Activated naive CD4-positive, alpha-beta T cell treated with anti-CD3 and anti-CD28 coated beads, Interleukin-2, amount 10 ng/mL, durations not matched to agents 7 days and 5 days (primary cell): ENCODE measurements around the gene CACNG4.

Source experiments
- CTCF ChIA-PET: fragments of 350-600 bp; sonication (Branson Sonifier 250); formaldehyde crosslinking; loops from one replicate; lab custom pipeline; 2021; ENCODE audit warnings: antibody characterized with exemption; lab: Charles Lee
- DNase-seq: peaks from one replicate; pipeline ENCODE4 v3.0.0-alpha.2; 2020
- H3K27ac Mint-ChIP-seq: one replicate; pipeline ENCODE4 v1.8.0; 2021; ENCODE audit warnings: mild to moderate bottlenecking, moderate library complexity, mixed read lengths
- H3K27me3 Mint-ChIP-seq: one replicate; pipeline ENCODE4 v1.8.0; 2021; ENCODE audit warnings: mild to moderate bottlenecking, mixed read lengths
- H3K36me3 Mint-ChIP-seq: one replicate; pipeline ENCODE4 v1.8.0; 2021; ENCODE audit warnings: mixed read lengths
- H3K4me1 Mint-ChIP-seq: one replicate; pipeline ENCODE4 v1.8.0; 2021; ENCODE audit warnings: mixed read lengths
- H3K4me3 Mint-ChIP-seq: one replicate; pipeline ENCODE4 v1.8.0; 2021; ENCODE audit warnings: mild to moderate bottlenecking, moderate library complexity, mixed read lengths
- H3K9me3 Mint-ChIP-seq: one replicate; pipeline ENCODE4 v1.8.0; 2021; ENCODE audit warnings: mixed read lengths

CACNG4 gene

DNA sequence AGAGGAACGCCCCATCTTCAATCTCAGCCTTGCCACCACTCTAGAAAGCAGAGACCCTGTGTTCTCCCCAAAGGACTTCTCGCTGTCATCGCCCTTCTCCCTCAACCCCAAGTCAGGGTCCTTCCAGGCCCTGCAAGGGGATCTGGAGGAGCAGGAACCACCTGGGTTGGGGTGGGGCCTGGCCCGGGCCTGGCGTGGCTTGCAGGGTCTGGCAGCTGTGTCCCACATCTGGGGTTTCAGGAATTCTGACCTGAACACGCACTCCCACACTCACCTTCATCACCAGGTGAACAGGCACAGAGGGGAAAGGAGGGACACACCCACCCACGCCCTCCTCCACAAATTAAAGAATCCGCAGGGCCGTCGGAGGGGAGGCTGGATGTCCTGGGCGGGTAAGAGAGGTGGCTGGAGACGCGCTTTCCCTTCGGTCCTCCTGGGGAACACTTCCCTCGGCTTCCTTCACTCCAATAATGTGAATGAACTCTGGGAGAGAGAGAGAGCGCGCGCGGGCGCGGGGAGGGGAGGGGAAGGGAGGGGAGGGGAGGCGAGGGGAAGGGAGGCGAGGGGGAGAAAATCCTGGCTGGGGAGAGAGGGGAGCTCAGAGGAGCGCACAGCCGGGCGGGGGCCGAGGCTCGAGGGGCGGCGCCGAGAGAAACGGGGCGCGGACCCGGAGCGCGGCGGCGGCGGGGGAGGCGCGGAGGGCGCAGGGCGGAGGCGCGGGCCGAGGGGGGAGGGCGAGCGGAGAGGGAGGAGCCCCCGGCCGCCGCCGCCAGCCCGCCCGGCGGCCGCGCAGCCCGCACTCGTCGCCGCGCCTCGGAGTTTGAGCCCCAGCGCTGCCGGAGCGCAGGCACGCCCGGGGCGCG lies at the start of gene CACNG4:
Gene CACNG4 (plus strand): TSS at position 799 of the 863 bp plus-strand sequence. CDS start 205 bp downstream, outside the sequence.
- peaks cover 97% of the 10 kb centered on the region for H3K27me3 Mint-ChIP-seq
- H3K4me3 Mint-ChIP-seq = peak within 1 kb of the TSS; percentile 60
- no peak within 1 kb of the TSS for H3K27ac Mint-ChIP-seq
- H3K4me1 Mint-ChIP-seq = peaks cover 16% of the 10 kb centered on the region
- no peak for DNase-seq
- H3K9me3 Mint-ChIP-seq = no peaks in the 10 kb centered on the region
- CTCF ChIA-PET = no interaction called here
- H3K36me3 Mint-ChIP-seq = no peaks in the 10 kb centered on the region

DNA sequence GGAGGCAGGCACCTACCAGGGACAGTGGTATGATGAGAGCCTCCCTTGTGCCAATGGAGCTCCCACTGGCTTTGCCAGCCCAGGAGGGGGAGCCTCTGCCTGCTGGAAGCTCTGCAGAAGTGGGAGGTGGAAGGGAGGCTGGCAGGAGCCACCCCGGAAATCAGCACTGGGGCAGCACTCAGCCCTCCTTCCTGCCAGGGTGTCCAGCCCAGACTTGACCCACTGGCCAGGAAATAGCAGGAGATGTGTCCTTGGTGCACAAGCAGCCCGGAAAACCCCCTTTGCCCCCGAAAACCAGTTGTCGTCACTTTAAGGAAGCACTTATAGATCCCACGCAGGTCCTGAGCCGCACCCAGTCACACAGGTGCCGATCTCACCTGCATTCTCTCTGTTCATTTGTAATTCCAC lies 49.3 kb upstream of the CACNG4 start:
- Mint-ChIP-seq H3K36me3 (no peaks in the 10 kb centered on the region), H3K27me3 (peaks cover 31% of the 10 kb centered on the region), H3K27ac (no peak overlapping the region), H3K4me1 (no peaks in the 10 kb centered on the region), H3K4me3 (no peak overlapping the region), H3K9me3 (no peaks in the 10 kb centered on the region)
- no peak for DNase-seq
- CTCF ChIA-PET = no interaction called here

DNA sequence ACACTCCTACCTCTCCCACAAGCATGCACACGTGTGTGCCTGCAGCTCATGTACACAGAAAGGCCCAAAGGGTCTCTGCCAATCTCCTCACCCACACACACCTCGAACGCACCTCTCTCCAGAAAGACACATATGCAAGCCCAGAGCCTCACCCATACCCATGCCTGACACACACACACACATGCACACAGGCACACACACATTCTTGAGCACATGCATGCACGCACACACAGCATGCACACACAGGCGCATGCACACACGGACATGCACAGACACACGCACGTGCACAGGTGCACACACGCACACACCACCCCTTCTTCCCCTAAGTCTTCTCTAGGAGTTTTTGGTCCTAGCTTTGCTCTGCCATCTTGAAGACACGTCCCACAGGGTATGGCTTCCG lies 48.7 kb upstream of the CACNG4 start:
- DNase-seq = no peak
- no peak overlapping the region for H3K4me3 Mint-ChIP-seq
- CTCF ChIA-PET = no interaction called here
- no peaks in the 10 kb centered on the region for H3K36me3 Mint-ChIP-seq
- H3K27me3 Mint-ChIP-seq = peaks cover 32% of the 10 kb centered on the region
- H3K4me1 Mint-ChIP-seq = no peaks in the 10 kb centered on the region
- no peaks in the 10 kb centered on the region for H3K9me3 Mint-ChIP-seq
- H3K27ac Mint-ChIP-seq = no peak overlapping the region

DNA sequence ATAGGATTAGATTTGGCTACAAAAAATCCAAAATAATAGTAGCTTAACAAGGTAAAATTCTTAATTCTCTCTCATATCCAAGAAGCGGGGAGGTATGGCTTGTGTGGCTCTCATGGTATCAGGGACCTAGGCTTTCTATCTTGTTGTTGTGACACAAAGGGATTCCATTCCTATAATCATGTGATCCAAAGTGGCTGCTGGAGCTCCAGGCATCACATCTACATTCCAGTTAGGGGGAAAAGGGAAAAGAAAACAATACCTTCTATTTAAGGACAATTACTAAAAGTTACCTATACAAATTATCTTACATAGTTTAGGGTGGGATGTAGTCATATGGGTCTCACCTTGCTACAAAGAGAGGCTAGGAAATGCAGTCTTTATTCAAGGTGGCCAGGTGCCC lies 47.6 kb upstream of the CACNG4 start:
- Mint-ChIP-seq H3K36me3 (no peaks in the 10 kb centered on the region), H3K27me3 (peaks cover 28% of the 10 kb centered on the region), H3K9me3 (no peaks in the 10 kb centered on the region), H3K4me1 (no peaks in the 10 kb centered on the region), H3K4me3 (no peak overlapping the region), H3K27ac (no peak overlapping the region)
- CTCF ChIA-PET = interaction anchor here (1.1 kb wide), 1 partner anchor 717 kb away, joined by 3 read pairs; no protein-coding TSS in a partner anchor
- DNase-seq = no peak

DNA sequence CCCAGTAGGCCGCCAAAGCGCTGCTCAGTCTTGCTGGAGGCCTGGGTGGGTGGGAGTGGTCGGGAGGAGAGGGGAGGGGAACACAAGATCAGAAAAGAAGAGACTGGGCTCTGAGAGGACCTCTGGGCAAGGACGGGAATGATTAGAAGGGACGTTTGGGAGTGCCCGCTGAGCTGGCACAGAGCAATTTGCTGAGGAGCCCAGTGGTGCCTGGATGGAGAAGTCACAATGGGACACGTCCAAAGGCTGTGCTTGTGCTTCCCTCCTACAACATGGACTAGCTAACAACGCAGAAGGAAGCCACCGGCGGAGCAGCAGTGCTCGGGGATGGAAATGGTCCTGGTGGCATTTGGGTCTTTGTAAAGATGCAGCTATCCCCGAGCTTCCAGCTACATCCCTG lies 45.6 kb upstream of the CACNG4 start:
- peaks cover 30% of the 10 kb centered on the region for H3K27me3 Mint-ChIP-seq
- H3K4me3 Mint-ChIP-seq = no peak overlapping the region
- no peak overlapping the region for H3K27ac Mint-ChIP-seq
- no peaks in the 10 kb centered on the region for H3K4me1 Mint-ChIP-seq
- H3K36me3 Mint-ChIP-seq = no peaks in the 10 kb centered on the region
- H3K9me3 Mint-ChIP-seq = no peaks in the 10 kb centered on the region
- CTCF ChIA-PET = no interaction called here
- no peak for DNase-seq

DNA sequence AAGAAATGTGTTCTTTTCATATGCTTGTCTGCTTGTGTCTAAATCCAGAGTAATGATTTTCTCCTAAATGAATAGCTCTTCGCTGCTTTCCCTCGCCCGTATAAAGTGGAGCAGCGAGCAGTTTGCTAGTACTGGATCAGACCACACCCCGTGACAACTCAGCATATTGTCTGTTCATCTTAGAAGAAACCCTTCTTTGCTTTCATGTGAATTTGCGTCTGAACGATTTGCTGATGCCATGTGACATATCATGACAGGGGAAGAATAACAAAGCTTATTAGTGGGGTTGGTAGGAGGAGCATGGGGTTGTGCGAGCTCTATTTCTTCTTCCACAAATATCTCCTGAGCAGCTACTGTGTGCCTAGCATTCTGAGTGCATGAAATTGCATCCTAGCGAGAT lies 44.1 kb upstream of the CACNG4 start:
- Mint-ChIP-seq H3K36me3 (no peaks in the 10 kb centered on the region), H3K27ac (no peak overlapping the region), H3K4me3 (no peak overlapping the region), H3K27me3 (peaks cover 17% of the 10 kb centered on the region), H3K4me1 (no peaks in the 10 kb centered on the region), H3K9me3 (no peaks in the 10 kb centered on the region)
- no peak for DNase-seq
- CTCF ChIA-PET = no interaction called here

DNA sequence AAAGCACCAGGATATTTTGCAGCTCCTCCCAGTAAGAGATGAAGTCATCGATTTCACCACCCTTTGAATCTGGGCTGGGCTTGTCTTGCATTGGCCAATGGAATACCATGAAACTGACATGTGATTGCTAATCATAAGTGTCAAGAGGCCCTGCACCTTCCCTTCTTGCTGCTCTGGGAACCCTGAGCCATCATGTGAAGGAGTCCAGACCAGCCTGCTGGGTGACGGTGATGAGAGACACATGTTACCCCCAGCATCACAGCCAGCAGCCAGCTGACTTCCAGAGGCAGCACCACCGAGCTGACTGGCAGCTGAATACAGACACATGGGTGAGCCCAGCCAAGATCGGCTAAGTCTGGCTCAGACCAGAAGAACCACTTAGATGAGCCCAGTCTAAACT lies 43.6 kb upstream of the CACNG4 start:
- Mint-ChIP-seq H3K4me3 (no peak overlapping the region), H3K9me3 (no peaks in the 10 kb centered on the region), H3K4me1 (no peaks in the 10 kb centered on the region), H3K36me3 (no peaks in the 10 kb centered on the region), H3K27ac (no peak overlapping the region), H3K27me3 (peaks cover 21% of the 10 kb centered on the region)
- DNase-seq = no peak
- CTCF ChIA-PET = no interaction called here

DNA sequence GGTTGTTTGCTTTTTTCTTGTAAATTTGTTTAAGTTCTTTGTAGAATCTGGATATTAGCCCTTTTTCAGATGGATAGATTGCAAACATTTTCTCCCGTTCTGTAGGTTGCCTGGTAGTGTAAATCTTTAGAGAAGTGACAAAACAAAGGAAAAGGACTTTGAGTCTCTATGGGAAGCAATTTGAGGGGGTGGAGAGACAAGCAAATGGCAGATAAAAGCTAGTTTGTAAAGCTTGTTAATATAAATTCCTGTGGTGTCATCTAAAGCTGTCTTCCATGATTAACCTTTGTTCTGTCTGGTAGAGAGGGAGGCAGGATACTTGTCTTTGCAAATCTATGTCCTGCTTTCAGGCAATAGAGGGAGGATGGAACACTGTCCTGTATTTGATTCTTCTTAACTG lies 40.6 kb upstream of the CACNG4 start:
- no peaks in the 10 kb centered on the region for H3K36me3 Mint-ChIP-seq
- H3K27ac Mint-ChIP-seq = no peak overlapping the region
- H3K27me3 Mint-ChIP-seq = peaks cover 26% of the 10 kb centered on the region
- CTCF ChIA-PET = no interaction called here
- H3K9me3 Mint-ChIP-seq = no peaks in the 10 kb centered on the region
- H3K4me1 Mint-ChIP-seq = no peaks in the 10 kb centered on the region
- no peak overlapping the region for H3K4me3 Mint-ChIP-seq
- no peak for DNase-seq

DNA sequence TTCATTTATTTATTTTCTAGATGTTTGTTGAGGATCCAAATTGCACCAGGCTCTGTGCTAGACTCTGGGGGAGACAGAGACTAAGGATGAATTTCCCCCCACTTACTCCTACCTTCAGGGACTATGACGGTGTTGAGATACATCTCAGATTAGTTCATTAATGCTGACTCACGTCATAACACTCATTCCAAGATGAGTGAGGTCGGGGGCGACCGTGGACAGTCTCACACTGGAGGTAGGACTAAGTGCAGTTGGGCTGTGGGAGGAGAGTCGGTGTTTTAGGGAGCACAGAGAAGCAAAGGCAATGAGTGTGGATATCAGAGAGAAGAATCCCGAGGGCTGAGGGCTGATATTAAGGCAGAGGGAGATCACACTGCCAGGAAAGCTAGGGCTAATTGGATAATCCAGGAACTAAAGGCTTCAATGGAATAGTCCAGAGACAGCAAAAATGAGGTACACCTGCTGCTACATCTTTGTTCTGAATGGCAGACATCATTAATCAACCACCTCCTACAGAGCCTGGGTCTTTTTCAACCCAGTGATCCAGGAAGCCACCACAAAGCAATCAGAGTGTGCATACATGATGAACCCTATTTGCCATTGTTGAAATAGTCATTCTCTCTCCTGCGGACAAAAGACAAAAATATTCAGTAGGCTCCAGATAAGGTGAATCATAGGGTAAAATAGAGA lies 38.6 kb upstream of the CACNG4 start:
- Mint-ChIP-seq H3K4me3 (no peak overlapping the region), H3K4me1 (no peaks in the 10 kb centered on the region), H3K27ac (no peak overlapping the region), H3K27me3 (peaks cover 29% of the 10 kb centered on the region), H3K9me3 (no peaks in the 10 kb centered on the region), H3K36me3 (no peaks in the 10 kb centered on the region)
- CTCF ChIA-PET = no interaction called here
- DNase-seq = no peak

DNA sequence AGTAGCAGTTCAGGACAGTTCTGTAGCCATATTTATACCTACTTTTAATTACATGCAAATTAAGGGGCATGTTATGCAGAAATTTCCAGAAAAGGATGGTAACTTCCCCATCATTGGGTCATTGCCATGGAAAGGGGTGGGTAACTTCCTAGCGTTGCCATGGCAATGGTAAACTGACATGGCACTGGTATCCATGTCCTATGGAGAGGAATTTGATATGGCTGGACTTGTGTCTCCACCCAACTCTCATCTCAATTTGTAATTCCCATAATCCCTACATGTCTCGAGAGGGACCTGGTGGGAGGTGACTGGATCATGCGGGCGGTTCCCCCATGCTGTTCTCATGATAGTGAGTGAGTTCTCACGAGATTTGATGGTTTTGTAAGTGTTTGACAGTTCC lies 35.6 kb upstream of the CACNG4 start:
- CTCF ChIA-PET = no interaction called here
- no peak overlapping the region for H3K27ac Mint-ChIP-seq
- no peak for DNase-seq
- no peak overlapping the region for H3K4me3 Mint-ChIP-seq
- H3K4me1 Mint-ChIP-seq = no peaks in the 10 kb centered on the region
- peaks cover 36% of the 10 kb centered on the region for H3K27me3 Mint-ChIP-seq
- no peaks in the 10 kb centered on the region for H3K9me3 Mint-ChIP-seq
- H3K36me3 Mint-ChIP-seq = no peaks in the 10 kb centered on the region

DNA sequence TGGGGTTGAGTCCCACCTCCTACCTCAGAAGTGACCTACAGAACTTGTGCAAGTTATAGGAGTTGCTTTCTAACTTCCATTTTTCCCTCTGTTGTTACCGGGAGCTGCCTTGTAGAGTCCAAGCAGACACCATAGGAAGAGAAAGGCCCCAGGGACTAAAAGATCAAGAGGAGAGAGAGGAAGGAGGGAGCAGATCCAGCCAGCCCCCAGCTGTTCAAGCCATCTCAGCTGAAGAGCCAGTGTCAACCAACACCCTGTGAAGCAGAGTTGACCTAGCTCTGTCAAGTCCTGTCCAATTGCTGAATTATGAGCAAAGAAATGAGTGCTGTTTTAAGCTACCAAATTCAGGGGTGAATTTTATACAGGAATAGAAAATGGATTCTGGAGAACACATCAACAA lies 34.9 kb upstream of the CACNG4 start:
- peaks cover 36% of the 10 kb centered on the region for H3K27me3 Mint-ChIP-seq
- H3K9me3 Mint-ChIP-seq = no peaks in the 10 kb centered on the region
- no peak overlapping the region for H3K27ac Mint-ChIP-seq
- CTCF ChIA-PET = no interaction called here
- DNase-seq = no peak
- H3K36me3 Mint-ChIP-seq = no peaks in the 10 kb centered on the region
- H3K4me3 Mint-ChIP-seq = no peak overlapping the region
- H3K4me1 Mint-ChIP-seq = no peaks in the 10 kb centered on the region

DNA sequence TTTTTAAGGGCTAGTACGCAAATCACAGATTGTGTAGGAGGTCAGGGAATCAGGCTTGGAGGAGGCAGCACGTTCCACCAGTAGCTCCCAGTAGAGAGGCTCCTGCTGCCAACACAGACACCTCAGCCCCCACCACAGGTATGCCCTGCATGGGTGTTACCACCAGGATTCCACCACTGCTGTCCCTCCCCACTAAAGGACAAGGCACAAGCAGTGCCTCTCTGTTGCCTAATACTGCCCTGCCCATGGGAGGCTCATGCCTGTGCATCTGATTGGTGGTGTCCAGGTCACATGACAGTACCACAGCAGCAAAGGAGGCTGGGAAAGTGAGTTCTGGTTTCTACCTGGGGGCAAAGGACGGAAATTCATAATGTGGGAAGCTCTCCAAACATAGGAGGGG lies 33.6 kb upstream of the CACNG4 start:
- no peak overlapping the region for H3K4me3 Mint-ChIP-seq
- no peak overlapping the region for H3K27ac Mint-ChIP-seq
- CTCF ChIA-PET = no interaction called here
- H3K9me3 Mint-ChIP-seq = no peaks in the 10 kb centered on the region
- H3K4me1 Mint-ChIP-seq = no peaks in the 10 kb centered on the region
- H3K36me3 Mint-ChIP-seq = no peaks in the 10 kb centered on the region
- H3K27me3 Mint-ChIP-seq = peaks cover 32% of the 10 kb centered on the region
- DNase-seq = no peak

DNA sequence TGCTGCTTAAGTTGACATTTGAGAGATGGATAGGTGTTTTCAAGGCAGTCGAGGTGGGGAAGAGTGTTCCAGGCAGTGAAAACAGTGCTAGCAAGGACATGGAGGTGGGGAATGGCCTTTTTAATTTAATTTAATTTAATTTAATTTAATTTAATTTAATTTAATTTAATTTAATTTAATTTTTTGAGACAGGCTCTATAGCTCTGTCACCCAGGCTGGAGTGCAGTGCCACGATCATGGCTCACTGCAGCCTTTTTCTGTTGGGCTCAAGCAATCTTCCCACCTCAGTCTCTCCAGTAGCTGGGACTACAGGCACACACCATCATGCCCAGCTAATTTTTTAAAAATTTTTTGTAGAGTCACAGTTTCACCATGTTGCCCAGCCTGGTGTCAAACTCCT lies 32.2 kb upstream of the CACNG4 start:
- Mint-ChIP-seq H3K4me1 (no peaks in the 10 kb centered on the region), H3K4me3 (no peak overlapping the region), H3K9me3 (no peaks in the 10 kb centered on the region), H3K27me3 (peaks cover 31% of the 10 kb centered on the region), H3K27ac (no peak overlapping the region), H3K36me3 (no peaks in the 10 kb centered on the region)
- DNase-seq = no peak
- CTCF ChIA-PET = no interaction called here

DNA sequence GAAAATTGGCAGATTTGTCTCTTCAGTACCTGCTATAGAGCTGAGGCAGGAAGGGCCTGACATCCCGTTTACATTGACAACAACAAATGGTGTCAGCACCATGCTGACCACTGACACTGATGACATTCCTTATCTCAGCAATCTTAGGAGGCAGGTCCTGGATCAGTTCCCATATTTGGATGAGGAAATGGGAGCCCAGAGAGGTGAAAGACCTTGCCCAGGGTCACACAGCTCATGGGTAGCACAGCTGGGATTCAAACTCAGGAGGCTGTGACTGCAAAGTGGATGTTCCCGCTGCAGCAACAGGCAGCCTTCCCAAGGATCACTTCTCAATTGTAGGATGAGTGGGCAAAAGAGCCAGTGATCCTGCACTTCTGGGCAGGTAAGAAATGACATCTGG lies 30.5 kb upstream of the CACNG4 start:
- peaks cover 25% of the 10 kb centered on the region for H3K27me3 Mint-ChIP-seq
- no peak for DNase-seq
- no peaks in the 10 kb centered on the region for H3K4me1 Mint-ChIP-seq
- no peaks in the 10 kb centered on the region for H3K36me3 Mint-ChIP-seq
- no peak overlapping the region for H3K27ac Mint-ChIP-seq
- H3K4me3 Mint-ChIP-seq = no peak overlapping the region
- CTCF ChIA-PET = no interaction called here
- H3K9me3 Mint-ChIP-seq = no peaks in the 10 kb centered on the region

DNA sequence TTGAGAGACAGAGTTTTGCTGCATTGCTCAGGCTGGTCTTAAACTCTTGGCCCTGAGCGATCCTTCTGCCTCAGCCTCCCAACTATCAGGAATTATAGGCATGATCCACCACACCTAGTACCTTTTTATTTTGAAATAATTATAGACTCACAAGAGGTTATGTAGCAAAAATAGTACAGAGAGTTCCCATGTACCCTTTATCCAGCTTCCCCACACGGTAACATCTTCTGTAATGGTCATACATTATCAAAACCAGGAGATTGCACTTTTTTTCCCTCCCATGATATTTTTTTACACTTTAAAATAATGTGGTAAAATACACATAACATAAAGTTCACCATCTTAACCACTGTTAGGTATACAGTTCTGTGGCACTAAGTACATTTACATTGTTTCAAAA lies 28.8 kb upstream of the CACNG4 start:
- CTCF ChIA-PET = no interaction called here
- Mint-ChIP-seq H3K4me1 (no peaks in the 10 kb centered on the region), H3K27me3 (peaks cover 24% of the 10 kb centered on the region), H3K9me3 (no peaks in the 10 kb centered on the region), H3K4me3 (no peak overlapping the region), H3K27ac (no peak overlapping the region), H3K36me3 (no peaks in the 10 kb centered on the region)
- no peak for DNase-seq
